H9 (cell line): Measurements from ENCODE around the gene TCP10L. TPM values are rescaled to one million over a fixed set of nuclear protein-coding genes. Genes with fewer than 3 reads are reported as not detected.

Experiments used
- DNase-seq: peaks from one replicate; pipeline ENCODE4 v3.0.0-alpha.2; 2017
- H2AFZ ChIP-seq: one replicate; pipeline ENCODE4 v1.6.1; 2013; ENCODE audit warnings: mild to moderate bottlenecking, low read length, control low read depth, moderate library complexity
- H2AK5ac ChIP-seq: 2 replicates; pipeline ENCODE4 v1.6.1; 2013; ENCODE audit warnings: low read length, control low read depth, mixed read lengths; ENCODE audit not compliant: insufficient read length
- H2BK120ac ChIP-seq: one replicate; pipeline ENCODE4 v1.6.1; 2013; ENCODE audit warnings: low read depth, mild to moderate bottlenecking, low read length, control low read depth, inconsistent platforms; ENCODE audit not compliant: poor library complexity, severe bottlenecking
- H2BK12ac ChIP-seq: 2 replicates; pipeline ENCODE4 v1.6.1; 2013; ENCODE audit warnings: low read length, control low read depth, mixed read lengths, low read depth; ENCODE audit not compliant: insufficient read length
- H2BK15ac ChIP-seq: 2 replicates; pipeline ENCODE4 v1.6.1; 2013; ENCODE audit warnings: low read depth, low read length, control low read depth
- H2BK20ac ChIP-seq: one replicate; pipeline ENCODE4 v1.6.1; 2013; ENCODE audit warnings: low read depth, mild to moderate bottlenecking, low read length, control low read depth, inconsistent platforms; ENCODE audit not compliant: poor library complexity, severe bottlenecking
- H2BK5ac ChIP-seq: 2 replicates; pipeline ENCODE4 v1.6.1; 2013; ENCODE audit warnings: low read length, control low read depth, mixed read lengths; ENCODE audit not compliant: insufficient read length
- H3K14ac ChIP-seq: 2 replicates; pipeline ENCODE4 v1.6.1; 2013; ENCODE audit warnings: low read length, control low read depth; ENCODE audit not compliant: insufficient read depth
- H3K18ac ChIP-seq: 2 replicates; pipeline ENCODE4 v1.6.1; 2013; ENCODE audit warnings: low read depth, mild to moderate bottlenecking, mixed read lengths, low read length, control low read depth; ENCODE audit not compliant: insufficient read length
- H3K23ac ChIP-seq: 2 replicates; pipeline ENCODE4 v1.6.1; 2013; ENCODE audit warnings: low read length, control low read depth, mixed read lengths, low read depth; ENCODE audit not compliant: insufficient read length
- H3K23me2 ChIP-seq: 2 replicates; pipeline ENCODE4 v1.6.1; 2013; ENCODE audit warnings: low read depth, mild to moderate bottlenecking, mixed read lengths, low read length, control low read depth; ENCODE audit not compliant: insufficient read length, poor library complexity, severe bottlenecking
- H3K27ac ChIP-seq: 2 replicates; pipeline ENCODE4 v1.5.1; 2013; ENCODE audit warnings: low read length, control low read depth, mixed read lengths, low read depth; ENCODE audit not compliant: insufficient read length
- H3K27me3 ChIP-seq: 2 replicates; pipeline ENCODE4 v1.6.1; 2013; ENCODE audit warnings: low read length, control low read depth, inconsistent platforms; ENCODE audit not compliant: insufficient read depth
- H3K4ac ChIP-seq: 2 replicates; pipeline ENCODE4 v1.6.1; 2013; ENCODE audit warnings: low read depth, mild to moderate bottlenecking, control low read depth, inconsistent platforms, low read length, moderate library complexity
- H3K4me1 ChIP-seq: 2 replicates; pipeline ENCODE4 v1.6.1; 2013; ENCODE audit warnings: low read length, control low read depth, inconsistent platforms; ENCODE audit not compliant: insufficient read depth
- H3K4me2 ChIP-seq: 2 replicates; pipeline ENCODE4 v1.6.1; 2013; ENCODE audit warnings: low read length, control low read depth, mixed read lengths; ENCODE audit not compliant: insufficient read length, insufficient read depth
- H3K56ac ChIP-seq: 2 replicates; pipeline ENCODE4 v1.6.1; 2013; ENCODE audit warnings: low read depth, mild to moderate bottlenecking, mixed read lengths, low read length, control low read depth; ENCODE audit not compliant: insufficient read length
- H3K79me1 ChIP-seq: 2 replicates; pipeline ENCODE4 v1.6.1; 2013; ENCODE audit warnings: low read depth, mild to moderate bottlenecking, moderate library complexity, low read length, control low read depth, inconsistent platforms; ENCODE audit not compliant: insufficient read depth, poor library complexity, severe bottlenecking
- H3K79me2 ChIP-seq: 2 replicates; pipeline ENCODE4 v1.6.1; 2013; ENCODE audit warnings: low read length, control low read depth, inconsistent platforms; ENCODE audit not compliant: insufficient read depth
- H3K9ac ChIP-seq: 2 replicates; pipeline ENCODE4 v1.6.1; 2013; ENCODE audit warnings: low read length, control low read depth, mixed read lengths; ENCODE audit not compliant: insufficient read length; ENCODE audit errors: extremely low read depth
- H3K9me3 ChIP-seq: one replicate; pipeline ENCODE4 v1.6.1; 2013; ENCODE audit warnings: low read depth, low read length, inconsistent platforms; ENCODE audit not compliant: control insufficient read depth
- H3T11ph ChIP-seq: one replicate; pipeline ENCODE4 v1.6.1; 2013; ENCODE audit warnings: mild to moderate bottlenecking, low read length, control low read depth, inconsistent platforms
- H4K20me1 ChIP-seq: one replicate; pipeline ENCODE4 v1.6.1; 2013; ENCODE audit not compliant: control insufficient read depth, insufficient read length, insufficient read depth
- H4K5ac ChIP-seq: 2 replicates; pipeline ENCODE4 v1.6.1; 2013; ENCODE audit warnings: low read depth, mild to moderate bottlenecking, mixed read lengths, low read length, control low read depth; ENCODE audit not compliant: insufficient read length
- H4K8ac ChIP-seq: replicated peaks from 2 replicates; pipeline ENCODE4 v1.6.1; 2013; ENCODE audit warnings: low read length, control low read depth, mixed read lengths, low read depth; ENCODE audit not compliant: insufficient read length
- H4K91ac ChIP-seq: 2 replicates; pipeline ENCODE4 v1.6.1; 2013; ENCODE audit warnings: low read depth, mild to moderate bottlenecking, moderate library complexity, mixed read lengths, low read length, control low read depth; ENCODE audit not compliant: insufficient read length
- H3K27ac Mint-ChIP-seq, 3 experiments: 2 replicates in 2 of 3; 3 replicates in 1 of 3; pipeline ENCODE4 v1.8.0; 2020 to 2021; ENCODE audit warnings: mixed read lengths in 3 of 3, mild to moderate bottlenecking in 1 of 3, moderate library complexity in 1 of 3
- H3K27me3 Mint-ChIP-seq: 2 replicates; pipeline ENCODE4 v1.8.0; 2021; ENCODE audit warnings: low read depth, mild to moderate bottlenecking, moderate library complexity, mixed read lengths
- H3K36me3 Mint-ChIP-seq, 3 experiments: 2 replicates in 2 of 3; 3 replicates in 1 of 3; pipeline ENCODE4 v1.8.0; 2020 to 2021; ENCODE audit warnings: low read depth in 3 of 3, mixed read lengths in 3 of 3; ENCODE audit not compliant: insufficient read depth in 1 of 3
- H3K4me1 Mint-ChIP-seq, 2 experiments: 2 replicates each; pipeline ENCODE4 v1.8.0; 2020; ENCODE audit warnings: mixed read lengths in 2 of 2
- H3K4me3 Mint-ChIP-seq, 2 experiments: 2 replicates in 1 of 2; 3 replicates in 1 of 2; pipeline ENCODE4 v1.8.0; 2020 to 2021; ENCODE audit warnings: mild to moderate bottlenecking in 2 of 2, mixed read lengths in 2 of 2, moderate library complexity in 1 of 2
- H3K9me3 Mint-ChIP-seq, 2 experiments: 2 replicates in 1 of 2; 3 replicates in 1 of 2; pipeline ENCODE4 v1.8.0; 2020; ENCODE audit warnings: mild to moderate bottlenecking in 2 of 2, mixed read lengths in 2 of 2, moderate library complexity in 1 of 2
- WGBS: extraction: QIAGEN DNeasy Blood & Tissue Kit; methylation state at CpG from one replicate; pipeline ENCODE4 v1.1.7; 2013; ENCODE audit warnings: missing lambda C conversion rate, low lambda C conversion rate, mixed read lengths; ENCODE audit not compliant: insufficient read length; ENCODE audit errors: extremely low coverage; 5-methylcytosine and 5-hydroxymethylcytosine counted together
- total RNA-seq: library from RNA; stranded (reverse); gene quantifications from 2 replicates; pipeline ENCODE4 v1.2.1, GENCODE V29; 2021
- TF ChIP-seq, protein P1 (sequence below): fragments of 200-600 bp; sonication (generic); conservative IDR thresholded peaks from 3 replicates; pipeline ENCODE4 v1.8.0; 2021; ENCODE audit warnings: antibody characterized with exemption, mild to moderate bottlenecking

TCP10L gene
- total RNA-seq, 1 experiment from 2014 or later: 5.1 TPM

DNA sequence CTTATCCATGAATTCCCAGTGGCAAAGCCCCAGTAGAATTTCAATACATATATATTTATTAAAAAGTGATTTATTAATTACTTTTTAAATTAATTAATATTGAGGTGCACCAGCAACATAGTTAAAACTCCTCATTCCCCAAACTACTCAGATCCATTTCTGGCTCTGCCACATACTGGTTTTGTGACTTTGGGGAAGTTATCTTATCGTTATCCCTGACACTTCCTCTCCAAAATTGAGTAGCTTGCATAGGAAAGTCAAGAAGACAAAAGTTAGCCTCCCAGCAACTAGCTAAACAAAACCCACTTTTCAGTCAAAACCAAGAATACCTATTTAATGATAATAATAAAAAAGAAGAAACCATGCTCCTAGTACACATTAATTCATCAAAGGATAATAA, 35.9 kb downstream of the TCP10L start:
- Histone ChIP-seq H3K4me2 (no peak overlapping the region), H2BK15ac (no peak overlapping the region), H3K9ac (no peak overlapping the region)

More for the DNA sequence above, 35.9 kb downstream of the TCP10L start:
- Histone ChIP-seq H3K23ac (no peak overlapping the region), H3T11ph (no peak overlapping the region), H3K56ac (no peak overlapping the region), H4K91ac (no peak overlapping the region), H3K18ac (no peak overlapping the region), H3K79me2 (no peaks in the 10 kb centered on the region), H3K79me1 (no peaks in the 10 kb centered on the region), H3K4ac (no peak overlapping the region), H3K27me3 (no peaks in the 10 kb centered on the region), H2BK5ac (no peak overlapping the region), H4K8ac (no peak overlapping the region), H4K5ac (no peak overlapping the region), H2BK20ac (no peak overlapping the region), H3K23me2 (no peaks in the 10 kb centered on the region), H2AFZ (no peak overlapping the region), H4K20me1 (no peaks in the 10 kb centered on the region), H2AK5ac (no peak overlapping the region), H3K4me1 (no peaks in the 10 kb centered on the region), H3K9me3 (no peaks in the 10 kb centered on the region), H2BK120ac (no peak overlapping the region), H3K27ac (no peak overlapping the region), H3K14ac (no peak overlapping the region), H2BK12ac (no peak overlapping the region)
- H3K9me3 Mint-ChIP-seq: no peaks in the 10 kb centered on the region
- no peak for DNase-seq
- no peaks in the 10 kb centered on the region for H3K27me3 Mint-ChIP-seq
- TF ChIP-seq, protein P1, sequence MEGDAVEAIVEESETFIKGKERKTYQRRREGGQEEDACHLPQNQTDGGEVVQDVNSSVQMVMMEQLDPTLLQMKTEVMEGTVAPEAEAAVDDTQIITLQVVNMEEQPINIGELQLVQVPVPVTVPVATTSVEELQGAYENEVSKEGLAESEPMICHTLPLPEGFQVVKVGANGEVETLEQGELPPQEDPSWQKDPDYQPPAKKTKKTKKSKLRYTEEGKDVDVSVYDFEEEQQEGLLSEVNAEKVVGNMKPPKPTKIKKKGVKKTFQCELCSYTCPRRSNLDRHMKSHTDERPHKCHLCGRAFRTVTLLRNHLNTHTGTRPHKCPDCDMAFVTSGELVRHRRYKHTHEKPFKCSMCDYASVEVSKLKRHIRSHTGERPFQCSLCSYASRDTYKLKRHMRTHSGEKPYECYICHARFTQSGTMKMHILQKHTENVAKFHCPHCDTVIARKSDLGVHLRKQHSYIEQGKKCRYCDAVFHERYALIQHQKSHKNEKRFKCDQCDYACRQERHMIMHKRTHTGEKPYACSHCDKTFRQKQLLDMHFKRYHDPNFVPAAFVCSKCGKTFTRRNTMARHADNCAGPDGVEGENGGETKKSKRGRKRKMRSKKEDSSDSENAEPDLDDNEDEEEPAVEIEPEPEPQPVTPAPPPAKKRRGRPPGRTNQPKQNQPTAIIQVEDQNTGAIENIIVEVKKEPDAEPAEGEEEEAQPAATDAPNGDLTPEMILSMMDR: no peak
- H3K4me3 Mint-ChIP-seq: no peak overlapping the region
- WGBS: no CpG with 5 or more reads among the region's 1 CpG
- peaks cover 16 to 18% of the 10 kb centered on the region in 2 experiments for H3K4me1 Mint-ChIP-seq
- H3K27ac Mint-ChIP-seq: no peak overlapping the region
- peaks cover 0 to 2% (median 0%) of the 10 kb centered on the region in 3 experiments; a peak in 1 of 7 replicates for H3K36me3 Mint-ChIP-seq
